Suprapubic skin (tissue), 4 donors: ENCODE data around the gene DOCK11.
"Not testable (repeated sequence)": the region's sequence is repeated elsewhere in the genome, so short reads cannot be mapped to it uniquely, and the experiment has no call there.

ENCODE experiments used
- POLR2A ChIP-seq, 2 donors: fragments of 450-650 bp; IDR thresholded peaks; one replicate each; pipeline ENCODE4 v1.6.1; 2017; ENCODE audit warnings: antibody characterized with exemption in 2 of 2, mild to moderate bottlenecking in 2 of 2, moderate library complexity in 2 of 2
- POLR2AphosphoS5 ChIP-seq, 3 donors: sonication (generic); formaldehyde crosslinking; IDR thresholded peaks; one replicate each; pipeline ENCODE4 v1.6.1; 2017; ENCODE audit warnings: antibody characterized with exemption in 3 of 3
- TF ChIP-seq, protein P1 (sequence below), 2 donors: fragments of 200-600 bp in 1 of 2; fragments of 450-650 bp in 1 of 2; sonication (generic) in 1 of 2; IDR thresholded peaks; one replicate each; pipeline ENCODE4 v1.5.1; 2016 to 2019; ENCODE audit warnings: antibody characterized with exemption in 2 of 2, mild to moderate bottlenecking in 1 of 2, moderate library complexity in 1 of 2

DNA sequence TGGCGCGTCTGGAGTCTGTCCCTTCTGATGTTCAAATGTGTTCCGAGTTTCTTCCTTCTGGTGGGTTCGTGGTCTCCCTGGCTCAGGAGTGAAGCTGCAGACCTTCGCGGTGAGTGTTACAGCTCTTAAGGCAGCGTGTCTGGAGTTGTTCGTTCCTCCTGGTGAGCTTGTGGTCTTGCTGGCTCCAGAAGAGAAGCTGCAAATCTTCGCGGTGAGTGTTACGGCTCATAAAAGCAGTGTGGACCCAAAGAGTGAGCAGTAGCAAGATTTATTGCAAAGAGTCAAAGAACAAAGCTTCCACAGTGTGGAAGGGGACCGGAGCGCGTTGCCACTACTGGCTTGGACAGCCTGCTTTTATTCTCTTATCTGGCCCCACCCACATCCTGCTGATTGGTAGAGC, 220.3 kb downstream of the DOCK11 start:
- TF ChIP-seq, protein P1, sequence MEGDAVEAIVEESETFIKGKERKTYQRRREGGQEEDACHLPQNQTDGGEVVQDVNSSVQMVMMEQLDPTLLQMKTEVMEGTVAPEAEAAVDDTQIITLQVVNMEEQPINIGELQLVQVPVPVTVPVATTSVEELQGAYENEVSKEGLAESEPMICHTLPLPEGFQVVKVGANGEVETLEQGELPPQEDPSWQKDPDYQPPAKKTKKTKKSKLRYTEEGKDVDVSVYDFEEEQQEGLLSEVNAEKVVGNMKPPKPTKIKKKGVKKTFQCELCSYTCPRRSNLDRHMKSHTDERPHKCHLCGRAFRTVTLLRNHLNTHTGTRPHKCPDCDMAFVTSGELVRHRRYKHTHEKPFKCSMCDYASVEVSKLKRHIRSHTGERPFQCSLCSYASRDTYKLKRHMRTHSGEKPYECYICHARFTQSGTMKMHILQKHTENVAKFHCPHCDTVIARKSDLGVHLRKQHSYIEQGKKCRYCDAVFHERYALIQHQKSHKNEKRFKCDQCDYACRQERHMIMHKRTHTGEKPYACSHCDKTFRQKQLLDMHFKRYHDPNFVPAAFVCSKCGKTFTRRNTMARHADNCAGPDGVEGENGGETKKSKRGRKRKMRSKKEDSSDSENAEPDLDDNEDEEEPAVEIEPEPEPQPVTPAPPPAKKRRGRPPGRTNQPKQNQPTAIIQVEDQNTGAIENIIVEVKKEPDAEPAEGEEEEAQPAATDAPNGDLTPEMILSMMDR (IDR thresholded peaks at IDR 0.05), result not testable (repeated sequence)
- TF ChIP-seq POLR2A, POLR2AphosphoS5 (IDR thresholded peaks at IDR 0.05): not testable (repeated sequence)
